ENCODE measurements around the gene CASP5. TPM values are rescaled to one million over a fixed set of nuclear protein-coding genes. Genes with fewer than 3 reads are reported as not detected.

CASP5 gene
- not detected in 2 replicates for total RNA-seq

DNA sequence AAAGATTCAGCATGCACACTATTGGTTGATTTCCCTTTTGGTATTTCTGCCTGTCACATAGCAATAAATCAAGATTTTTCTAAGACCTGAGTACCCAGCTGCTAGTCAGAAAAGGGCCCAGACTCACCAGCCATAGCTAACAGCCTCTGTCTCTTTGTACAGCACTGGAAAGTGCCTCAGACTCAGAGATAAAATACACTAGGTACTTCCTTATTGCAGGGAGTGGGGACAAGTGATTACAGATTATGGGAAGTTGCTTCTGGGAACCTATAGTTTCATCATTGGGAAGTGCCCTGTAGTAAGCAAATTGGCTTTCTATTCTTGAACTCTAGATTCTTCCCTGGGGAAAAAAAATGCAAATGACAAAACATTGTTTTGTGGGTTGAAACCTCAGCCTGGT lies at the start of gene CASP5:
CASP5 (minus strand) TSS at position 166 of the 400 bp plus-strand sequence; CDS start at position 134, 32 bp downstream.

GRCh38 chr11:105044557-105045524 lies 21.9 kb upstream of the CASP5 start, which contains the start of gene CARD16:
CARD16 (minus strand) TSS chr11:105045335; CDS start chr11:105045297, 38 bp downstream.

DNA sequence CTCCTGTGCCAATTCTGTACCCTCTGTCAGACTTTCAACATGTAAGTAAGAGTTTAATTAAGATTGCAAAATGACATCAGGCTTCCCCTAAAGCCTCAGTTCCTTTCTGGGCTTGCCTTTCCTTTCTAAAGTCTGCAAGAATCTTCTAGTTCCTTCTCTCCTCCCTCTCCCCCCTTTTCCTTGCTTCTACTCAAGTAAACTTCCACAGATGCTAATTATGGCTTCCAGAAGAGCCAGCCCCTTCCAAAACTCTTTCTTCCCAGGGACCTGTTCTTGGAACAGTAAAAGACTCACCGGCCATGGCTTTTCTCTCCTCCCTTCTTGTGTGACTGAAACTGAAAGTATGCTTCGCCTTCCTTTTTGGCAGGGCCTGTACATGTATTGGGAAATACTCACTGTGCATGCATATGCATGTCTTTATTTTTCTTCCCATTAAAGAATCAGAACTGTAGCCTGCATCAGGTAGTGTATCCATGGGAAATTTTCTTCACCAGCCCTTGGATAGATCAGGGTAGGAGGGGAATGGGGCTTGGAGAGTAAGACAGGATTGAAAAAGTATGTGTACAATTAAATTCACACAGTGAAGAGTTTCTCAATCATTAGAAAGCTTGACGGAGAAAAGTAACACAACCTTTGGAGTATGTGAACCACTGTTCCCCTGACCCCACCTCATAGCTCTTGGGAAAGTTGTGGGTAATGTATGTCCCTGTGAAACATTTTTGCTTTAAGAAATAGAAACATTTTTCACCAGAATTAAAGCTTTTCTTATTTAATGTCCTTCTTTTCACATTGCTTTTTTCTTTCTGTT lies 12.0 kb upstream of the CASP5 start, which contains the start of gene CASP1:
CASP1 (minus strand) TSS at position 332 of the 808 bp plus-strand sequence; CDS start at position 301, 31 bp downstream.

GRCh38 chr11:104968355-104968855 lies 54.6 kb downstream of the CASP5 start, which contains the start of gene CASP4:
CASP4 (minus strand) TSS chr11:104968574; CDS start chr11:104968525, 49 bp downstream.

Other genes with a start within 250 kb of the CASP5 start
- not detected in 2 replicates for gene CASP12, start 124.7 kb downstream of the CASP5 start, total RNA-seq
- gene CASP4, start 54.6 kb downstream of the CASP5 start, total RNA-seq: 101 and 111 TPM in 2 replicates
- 7.2 and 18.1 TPM in 2 replicates for gene CASP1, start 12.0 kb upstream of the CASP5 start, total RNA-seq
- 2.8 and 8.8 TPM in 2 replicates for gene CARD16, start 22.2 kb upstream of the CASP5 start, total RNA-seq
- gene CARD18, start 116.6 kb upstream of the CASP5 start, total RNA-seq: not detected in 2 replicates

Measured in smooth muscle cell of the pulmonary artery (primary cell).